Tibial nerve (tissue), 4 donors: Measurements from ENCODE around the gene GLO1.

Experiments
- EP300 ChIP-seq, 2 donors: sonication (generic); formaldehyde crosslinking; IDR thresholded peaks; one replicate each; pipeline ENCODE4 v1.6.1; 2017; ENCODE audit warnings: antibody characterized with exemption in 2 of 2, mild to moderate bottlenecking in 1 of 2
- POLR2A ChIP-seq, 2 donors: fragments of 450-650 bp; IDR thresholded peaks; one replicate each; pipeline ENCODE4 v1.6.1; 2017; ENCODE audit warnings: antibody characterized with exemption in 2 of 2, mild to moderate bottlenecking in 2 of 2, moderate library complexity in 2 of 2
- TF ChIP-seq, protein P1 (sequence below), 5 experiments: fragments of 200-600 bp in 3 of 5; fragments of 450-650 bp in 2 of 5; sonication (generic) in 3 of 5; IDR thresholded peaks; one replicate each; pipeline ENCODE4 v1.5.1; 2016 to 2019; ENCODE audit warnings: antibody characterized with exemption in 5 of 5, mild to moderate bottlenecking in 3 of 5, moderate library complexity in 2 of 5

DNA sequence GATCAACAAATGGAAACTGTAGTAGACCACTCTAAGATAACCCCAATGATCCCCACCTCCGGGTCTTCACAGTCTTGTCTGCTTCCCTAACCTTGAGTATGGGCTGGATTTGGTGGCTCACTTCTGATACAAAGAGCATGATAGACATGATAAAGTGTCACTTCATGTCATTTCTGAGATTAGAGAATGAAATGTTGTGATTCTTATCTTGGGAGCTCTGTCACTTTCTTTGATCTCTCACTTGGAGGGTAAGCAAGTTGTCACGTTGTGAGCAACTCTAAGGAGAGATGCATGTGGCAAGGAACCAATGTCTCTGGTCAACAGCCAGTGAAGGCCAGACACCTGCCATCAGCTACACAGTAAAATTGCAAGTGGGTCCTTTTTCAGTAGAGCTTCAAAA lies 3.0 kb upstream of the GLO1 start:
- TF ChIP-seq, protein P1, sequence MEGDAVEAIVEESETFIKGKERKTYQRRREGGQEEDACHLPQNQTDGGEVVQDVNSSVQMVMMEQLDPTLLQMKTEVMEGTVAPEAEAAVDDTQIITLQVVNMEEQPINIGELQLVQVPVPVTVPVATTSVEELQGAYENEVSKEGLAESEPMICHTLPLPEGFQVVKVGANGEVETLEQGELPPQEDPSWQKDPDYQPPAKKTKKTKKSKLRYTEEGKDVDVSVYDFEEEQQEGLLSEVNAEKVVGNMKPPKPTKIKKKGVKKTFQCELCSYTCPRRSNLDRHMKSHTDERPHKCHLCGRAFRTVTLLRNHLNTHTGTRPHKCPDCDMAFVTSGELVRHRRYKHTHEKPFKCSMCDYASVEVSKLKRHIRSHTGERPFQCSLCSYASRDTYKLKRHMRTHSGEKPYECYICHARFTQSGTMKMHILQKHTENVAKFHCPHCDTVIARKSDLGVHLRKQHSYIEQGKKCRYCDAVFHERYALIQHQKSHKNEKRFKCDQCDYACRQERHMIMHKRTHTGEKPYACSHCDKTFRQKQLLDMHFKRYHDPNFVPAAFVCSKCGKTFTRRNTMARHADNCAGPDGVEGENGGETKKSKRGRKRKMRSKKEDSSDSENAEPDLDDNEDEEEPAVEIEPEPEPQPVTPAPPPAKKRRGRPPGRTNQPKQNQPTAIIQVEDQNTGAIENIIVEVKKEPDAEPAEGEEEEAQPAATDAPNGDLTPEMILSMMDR (IDR thresholded peaks at IDR 0.05), result no peak
- TF ChIP-seq POLR2A (IDR thresholded peaks at IDR 0.05), result no peak
- no peak for TF ChIP-seq EP300 (IDR thresholded peaks at IDR 0.05)
